ENCODE measurements around the gene CYP8B1.
A peak's percentile ranks its signal among the peaks of the same experiment; 100 is the strongest.

Gene CYP8B1

GRCh38 chr3:42906070-42906847 is 30.6 kb upstream of the CYP8B1 start, which contains the start of gene ZNF662:
ZNF662 (plus strand) TSS chr3:42906142; CDS start chr3:42908115, 1,973 bp downstream.
- peak within 1 kb of the TSS; percentile 40 for H3K4me3 ChIP-seq (replicated peaks; ENCODE audit: low read depth, low read length)
- TF ChIP-seq CTCF (IDR thresholded peaks at IDR 0.05; ENCODE audit: low read length, missing control alignments) = no peak
- peak; percentile 13 for DNase-seq (ENCODE audit: low read depth)

GRCh38 chr3:42905740-42906069 is 30.0 kb upstream of the CYP8B1 start:
- DNase-seq (ENCODE audit: low read depth) = no peak
- peak overlapping the region; percentile 40 for H3K4me3 ChIP-seq (replicated peaks; ENCODE audit: low read depth, low read length)
- TF ChIP-seq CTCF (IDR thresholded peaks at IDR 0.05; ENCODE audit: low read length, missing control alignments) = no peak

- TF ChIP-seq CTCF (IDR thresholded peaks at IDR 0.05; ENCODE audit: low read length, missing control alignments) = no peak
- no peak overlapping the region for H3K4me3 ChIP-seq (replicated peaks; ENCODE audit: low read depth, low read length)
- DNase-seq (ENCODE audit: low read depth) = no peak
Observed at GRCh38 chr3:42904076-42904475, 28.4 kb upstream of the CYP8B1 start.

GRCh38 chr3:42902257-42902656 is 26.6 kb upstream of the CYP8B1 start:
- no peak overlapping the region for H3K4me3 ChIP-seq (replicated peaks; ENCODE audit: low read depth, low read length)
- no peak for DNase-seq (ENCODE audit: low read depth)
- no peak for TF ChIP-seq CTCF (IDR thresholded peaks at IDR 0.05; ENCODE audit: low read length, missing control alignments)

GRCh38 chr3:42901073-42901415 is 25.4 kb upstream of the CYP8B1 start:
- no peak overlapping the region for H3K4me3 ChIP-seq (replicated peaks; ENCODE audit: low read depth, low read length)
- TF ChIP-seq CTCF (IDR thresholded peaks at IDR 0.05; ENCODE audit: low read length, missing control alignments) = no peak
- no peak for DNase-seq (ENCODE audit: low read depth)

GRCh38 chr3:42900226-42901072 is 24.8 kb upstream of the CYP8B1 start:
- no peak for DNase-seq (ENCODE audit: low read depth)
- TF ChIP-seq CTCF (IDR thresholded peaks at IDR 0.05; ENCODE audit: low read length, missing control alignments) = no peak
- no peak overlapping the region for H3K4me3 ChIP-seq (replicated peaks; ENCODE audit: low read depth, low read length)

All from fibroblast of pulmonary artery (primary cell).